Lower lobe of right lung (tissue), 2 donors: ENCODE data around the gene POLR2E. TPM values are rescaled to one million over a fixed set of nuclear protein-coding genes. Genes with fewer than 3 reads are reported as not detected.

Source experiments
- ATAC-seq, 2 donors: fragments of 200-7000 bp; cut with Tn5 transposase; one replicate each; pipeline ENCODE4 v1.9.1; 2020 to 2022; ENCODE audit warnings: mild to moderate bottlenecking in 2 of 2, moderate library complexity in 2 of 2
- DNase-seq: peaks from one replicate; pipeline ENCODE4 v3.0.0-alpha.2; 2020
- H3K27ac ChIP-seq: fragments of 200-600 bp; one replicate; pipeline ENCODE4 v1.8.0; 2022
- H3K27me3 ChIP-seq: fragments of 200-600 bp; one replicate; pipeline ENCODE4 v1.8.0; 2022; ENCODE audit warnings: low read depth
- H3K36me3 ChIP-seq: fragments of 200-600 bp; one replicate; pipeline ENCODE4 v1.8.0; 2022; ENCODE audit warnings: mild to moderate bottlenecking
- H3K4me1 ChIP-seq: fragments of 200-600 bp; one replicate; pipeline ENCODE4 v1.8.0; 2022
- H3K4me3 ChIP-seq: fragments of 200-600 bp; one replicate; pipeline ENCODE4 v1.8.0; 2022; ENCODE audit warnings: mild to moderate bottlenecking
- H3K9me3 ChIP-seq: fragments of 200-600 bp; one replicate; pipeline ENCODE4 v1.8.0; 2022
- CTCF ChIP-seq: fragments of 200-600 bp; IDR thresholded peaks from one replicate; pipeline ENCODE4 v1.8.0; 2022; ENCODE audit warnings: antibody characterized with exemption, mild to moderate bottlenecking
- intact Hi-C: fragments of 100-400 bp; cut with DNase I; formaldehyde crosslinking; loops from one replicate; pipeline ENCODE4 v1.11.0; 2022
- total RNA-seq: library from RNA; stranded (reverse); fragmentation: NEBNext Ultra II Directional; extraction: Animal tissue kit (Norgen Biotek cat#: 25700); gene quantifications from one replicate; pipeline ENCODE4 v1.2.1, GENCODE V29; 2021
- donor health status: DM: no; HTN: yes; CAD: no; lungs with severe emphysema.

Gene POLR2E
- total RNA-seq, 1 donor from 2014 or later: 158 TPM

GRCh38 chr19:1053176-1054101, 41.7 kb downstream of the POLR2E start:
- ATAC-seq: no peak
- no peaks in the 10 kb centered on the region for H3K4me1 ChIP-seq
- H3K36me3 ChIP-seq: peaks cover 6% of the 10 kb centered on the region
- intact Hi-C loops: no loop called here
- TF ChIP-seq CTCF: no peak
- H3K4me3 ChIP-seq: no peak overlapping the region
- H3K27ac ChIP-seq: no peak overlapping the region
- H3K27me3 ChIP-seq: no peaks in the 10 kb centered on the region
- peaks cover 16% of the 10 kb centered on the region for H3K9me3 ChIP-seq
- DNase-seq: no peak

- H3K4me3 ChIP-seq: no peak overlapping the region
- ATAC-seq (no peak), DNase-seq (no peak)
- intact Hi-C loops: no loop called here
- no peaks in the 10 kb centered on the region for H3K27me3 ChIP-seq
- H3K4me1 ChIP-seq: no peaks in the 10 kb centered on the region
- peaks cover 6% of the 10 kb centered on the region for H3K36me3 ChIP-seq
- H3K27ac ChIP-seq: no peak overlapping the region
- H3K9me3 ChIP-seq: peaks cover 11% of the 10 kb centered on the region
- TF ChIP-seq CTCF: no peak
These were observed 42.7 kb downstream of the POLR2E start for GRCh38 chr19:1052349-1052975.

GRCh38 chr19:1051791-1052190, 43.4 kb downstream of the POLR2E start:
- no peak for TF ChIP-seq CTCF
- Histone ChIP-seq H3K4me3 (no peak overlapping the region), H3K27ac (no peak overlapping the region), H3K4me1 (no peaks in the 10 kb centered on the region), H3K27me3 (no peaks in the 10 kb centered on the region), H3K36me3 (peaks cover 13% of the 10 kb centered on the region), H3K9me3 (peaks cover 4% of the 10 kb centered on the region)
- intact Hi-C loops: no loop called here
- DNase-seq (no peak), ATAC-seq (no peak)

- H3K4me1 ChIP-seq: no peaks in the 10 kb centered on the region
- DNase-seq (no peak), ATAC-seq (no peak)
- H3K27ac ChIP-seq: no peak overlapping the region
- no peak overlapping the region for H3K4me3 ChIP-seq
- H3K27me3 ChIP-seq: no peaks in the 10 kb centered on the region
- TF ChIP-seq CTCF: no peak
- H3K36me3 ChIP-seq: peaks cover 16% of the 10 kb centered on the region
- intact Hi-C loops: no loop called here
- no peaks in the 10 kb centered on the region for H3K9me3 ChIP-seq
These were observed 44.0 kb downstream of the POLR2E start for GRCh38 chr19:1050989-1051788.

DNA sequence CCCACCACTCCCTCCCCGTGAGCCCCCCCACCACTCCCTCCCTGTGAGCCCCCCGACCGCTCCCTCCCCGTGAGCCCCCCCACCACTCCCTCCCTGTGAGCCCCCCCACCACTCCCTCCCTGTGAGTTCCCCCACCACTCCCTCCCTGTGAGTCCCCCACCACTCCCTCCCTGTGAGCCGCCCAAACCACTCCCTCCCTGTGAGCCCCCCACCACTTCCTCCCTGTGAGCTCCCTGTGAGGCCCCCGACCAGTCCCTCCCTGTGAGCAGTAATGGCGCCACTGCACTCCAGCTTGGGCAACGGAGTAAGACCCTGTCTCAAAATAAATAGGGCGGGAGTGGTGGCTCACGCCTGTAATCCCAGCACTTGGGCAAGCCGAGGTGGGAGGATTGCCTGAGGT, 45.4 kb downstream of the POLR2E start:
- ATAC-seq (no peak), DNase-seq (no peak)
- intact Hi-C loops: no loop called here
- Histone ChIP-seq H3K27me3 (no peaks in the 10 kb centered on the region), H3K4me1 (no peaks in the 10 kb centered on the region), H3K4me3 (no peak overlapping the region), H3K36me3 (peaks cover 18% of the 10 kb centered on the region), H3K9me3 (no peaks in the 10 kb centered on the region), H3K27ac (no peak overlapping the region)
- no peak for TF ChIP-seq CTCF
